Measurements from ENCODE around the gene ACADVL. TPM values are rescaled to one million over a fixed set of nuclear protein-coding genes. Genes with fewer than 3 reads are reported as not detected.

The ACADVL gene
- total RNA-seq, 1 donor from 2014 or later, result 86.7 TPM

- H4K20me1 ChIP-seq (ENCODE audit: low read depth), result peaks cover 44% of the 10 kb centered on the region
- H3K27ac ChIP-seq, result no peak overlapping the region
- peak overlapping the region; percentile 71 for H3K9ac ChIP-seq
Measured at GRCh38 chr17:7220593-7221277, 997 bp downstream of the ACADVL start.

GRCh38 chr17:7221278-7222092 is 1.7 kb downstream of the ACADVL start:
- Histone ChIP-seq H3K9me3 (ENCODE audit: low read depth) (no peaks in the 10 kb centered on the region), H3K9ac (no peak overlapping the region), H3K79me2 (ENCODE audit: low read depth) (peaks cover 15% of the 10 kb centered on the region), H3F3A (ENCODE audit: low read depth) (peaks cover 61% of the 10 kb centered on the region), H3K27me3 (no peaks in the 10 kb centered on the region), H3K4me3 (no peak overlapping the region), H3K4me1 (peaks cover 28% of the 10 kb centered on the region), H3K36me3 (no peaks in the 10 kb centered on the region), H2AFZ (replicated peaks) (no peak overlapping the region), H3K27ac (no peak overlapping the region), H3K4me2 (peak overlapping the region; percentile 85), H4K20me1 (ENCODE audit: low read depth) (peaks cover 50% of the 10 kb centered on the region)
- Mint-ChIP-seq H3K9me3 (no peaks in the 10 kb centered on the region), H3K4me3 (peak overlapping the region; percentile 92), H3K27me3 (ENCODE audit: insufficient read depth, low read depth) (peaks cover 16% of the 10 kb centered on the region), H3K27ac (peak overlapping the region; percentile 29), H3K36me3 (peaks cover 20% of the 10 kb centered on the region), H3K4me1 (peaks cover 43% of the 10 kb centered on the region)
- TF ChIP-seq EZH2 (IDR thresholded peaks at IDR 0.05), result no peak
- TF ChIP-seq EZH2phosphoT487 (IDR thresholded peaks at IDR 0.05), result no peak
- no peak for TF ChIP-seq CTCF (IDR thresholded peaks at IDR 0.05)
- DNase-seq (ENCODE audit: low spot score), result no peak

More at GRCh38 chr17:7220593-7221277, 997 bp downstream of the ACADVL start:
- Histone ChIP-seq H3K4me2 (peak overlapping the region; percentile 85), H3K27me3 (no peaks in the 10 kb centered on the region), H3K79me2 (ENCODE audit: low read depth) (peaks cover 22% of the 10 kb centered on the region), H3K36me3 (no peaks in the 10 kb centered on the region), H3K4me1 (peaks cover 32% of the 10 kb centered on the region), H2AFZ (replicated peaks) (no peak overlapping the region), H3K9me3 (ENCODE audit: low read depth) (no peaks in the 10 kb centered on the region), H3F3A (ENCODE audit: low read depth) (peaks cover 68% of the 10 kb centered on the region), H3K4me3 (peak overlapping the region; percentile 94)
- Mint-ChIP-seq H3K27ac (peak overlapping the region; percentile 92), H3K27me3 (ENCODE audit: insufficient read depth, low read depth) (peaks cover 16% of the 10 kb centered on the region), H3K9me3 (no peaks in the 10 kb centered on the region), H3K36me3 (peaks cover 20% of the 10 kb centered on the region), H3K4me1 (peaks cover 50% of the 10 kb centered on the region), H3K4me3 (peak overlapping the region; percentile 92)
- peak; percentile 54 for DNase-seq (ENCODE audit: low spot score)
- TF ChIP-seq EZH2phosphoT487 (IDR thresholded peaks at IDR 0.05) (no peak), EZH2 (IDR thresholded peaks at IDR 0.05) (no peak), CTCF (IDR thresholded peaks at IDR 0.05) (peak; percentile 41)

DNA sequence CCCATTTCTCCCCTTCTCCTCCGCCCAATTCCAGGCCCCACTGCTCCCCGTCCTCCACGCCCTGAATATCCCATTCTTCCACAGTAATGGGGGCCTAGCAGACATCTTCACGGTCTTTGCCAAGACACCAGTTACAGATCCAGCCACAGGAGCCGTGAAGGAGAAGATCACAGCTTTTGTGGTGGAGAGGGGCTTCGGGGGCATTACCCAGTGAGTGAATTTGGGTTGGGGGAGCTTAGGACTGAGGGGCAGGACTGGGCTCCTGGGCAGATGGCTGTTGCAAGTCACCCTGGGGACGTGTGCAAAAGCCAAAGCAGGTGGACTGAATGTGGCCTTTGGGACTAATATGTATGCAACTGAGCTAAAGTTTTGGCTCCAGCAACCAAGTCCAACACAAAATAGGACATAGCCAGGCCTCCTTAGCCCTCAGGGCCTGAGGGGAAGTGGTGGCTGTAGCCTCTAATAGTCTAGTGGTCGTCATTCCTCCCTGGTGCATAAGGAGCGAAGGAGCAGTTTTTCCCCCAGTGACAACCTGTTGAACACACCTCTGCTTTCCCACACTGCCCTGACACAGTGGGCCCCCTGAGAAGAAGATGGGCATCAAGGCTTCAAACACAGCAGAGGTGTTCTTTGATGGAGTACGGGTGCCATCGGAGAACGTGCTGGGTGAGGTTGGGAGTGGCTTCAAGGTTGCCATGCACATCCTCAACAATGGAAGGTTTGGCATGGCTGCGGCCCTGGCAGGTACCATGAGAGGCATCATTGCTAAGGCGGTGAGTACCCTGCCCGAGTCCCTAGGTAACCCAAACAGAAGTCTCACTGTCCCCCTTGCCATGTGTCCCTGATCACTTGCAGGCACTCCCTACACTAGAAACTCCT is 2.6 kb downstream of the ACADVL start:
- Histone ChIP-seq H2AFZ (replicated peaks) (no peak overlapping the region), H3K36me3 (no peaks in the 10 kb centered on the region), H3F3A (ENCODE audit: low read depth) (peaks cover 55% of the 10 kb centered on the region), H4K20me1 (ENCODE audit: low read depth) (peaks cover 53% of the 10 kb centered on the region), H3K4me3 (no peak overlapping the region), H3K79me2 (ENCODE audit: low read depth) (peaks cover 7% of the 10 kb centered on the region), H3K27ac (no peak overlapping the region), H3K4me2 (no peak overlapping the region), H3K4me1 (peaks cover 26% of the 10 kb centered on the region), H3K27me3 (no peaks in the 10 kb centered on the region), H3K9ac (no peak overlapping the region), H3K9me3 (ENCODE audit: low read depth) (no peaks in the 10 kb centered on the region)
- H3K4me1 Mint-ChIP-seq, result peaks cover 39% of the 10 kb centered on the region
- no peak for DNase-seq (ENCODE audit: low spot score)
- peaks cover 16% of the 10 kb centered on the region for H3K27me3 Mint-ChIP-seq (ENCODE audit: insufficient read depth, low read depth)
- peaks cover 20% of the 10 kb centered on the region for H3K36me3 Mint-ChIP-seq
- H3K9me3 Mint-ChIP-seq, result no peaks in the 10 kb centered on the region
- H3K4me3 Mint-ChIP-seq, result peak overlapping the region; percentile 92
- no peak overlapping the region for H3K27ac Mint-ChIP-seq
- no peak for TF ChIP-seq EZH2phosphoT487 (IDR thresholded peaks at IDR 0.05)
- no peak for TF ChIP-seq CTCF (IDR thresholded peaks at IDR 0.05)
- no peak for TF ChIP-seq EZH2 (IDR thresholded peaks at IDR 0.05)
